Hepatocyte (in vitro differentiated cells): Measurements from ENCODE around the gene ERC2. TPM values are rescaled to one million over a fixed set of nuclear protein-coding genes. Genes with fewer than 3 reads are reported as not detected.
A peak's percentile ranks its signal among the peaks of the same experiment; 100 is the strongest.

ENCODE experiments used
- DNase-seq: peaks from one replicate; pipeline ENCODE4 v3.0.0-alpha.2; 2016; ENCODE audit warnings: low spot score
- H2AFZ ChIP-seq: fragments of 200-600 bp; sonication (generic); 2 replicates; pipeline ENCODE4 v1.6.0; 2016; ENCODE audit warnings: antibody characterized with exemption, mild to moderate bottlenecking
- H3K27ac ChIP-seq: fragments of 200-600 bp; sonication (generic); 2 replicates; pipeline ENCODE4 v1.5.1; 2016; ENCODE audit warnings: mild to moderate bottlenecking
- H3K27me3 ChIP-seq: fragments of 200-600 bp; sonication (generic); 2 replicates; pipeline ENCODE4 v1.6.1; 2016
- H3K36me3 ChIP-seq: fragments of 200-600 bp; sonication (generic); replicated peaks from 2 replicates; pipeline ENCODE4 v1.5.1; 2016; ENCODE audit warnings: low read depth; ENCODE audit not compliant: insufficient read depth
- H3K4me1 ChIP-seq: fragments of 200-600 bp; sonication (generic); 2 replicates; pipeline ENCODE4 v1.5.1; 2016; ENCODE audit warnings: mild to moderate bottlenecking, moderate library complexity; ENCODE audit not compliant: insufficient read depth
- H3K4me2 ChIP-seq: fragments of 200-600 bp; sonication (generic); 2 replicates; pipeline ENCODE4 v1.6.0; 2016
- H3K4me3 ChIP-seq: fragments of 200-600 bp; sonication (generic); 2 replicates; pipeline ENCODE4 v1.5.1; 2016; ENCODE audit warnings: mild to moderate bottlenecking
- H3K79me2 ChIP-seq: fragments of 200-600 bp; sonication (generic); 2 replicates; pipeline ENCODE4 v1.6.0; 2017; ENCODE audit warnings: mild to moderate bottlenecking
- H3K9me2 ChIP-seq: fragments of 200-600 bp; sonication (generic); replicated peaks from 2 replicates; pipeline ENCODE4 v1.6.0; 2017; ENCODE audit warnings: mild to moderate bottlenecking; ENCODE audit not compliant: insufficient read depth
- H3K9me3 ChIP-seq: fragments of 200-600 bp; sonication (generic); 2 replicates; pipeline ENCODE4 v1.5.1; 2016; ENCODE audit warnings: low read depth, mild to moderate bottlenecking
- H4K20me1 ChIP-seq: fragments of 200-600 bp; sonication (generic); 2 replicates; pipeline ENCODE4 v1.6.0; 2016; ENCODE audit warnings: mild to moderate bottlenecking; ENCODE audit not compliant: insufficient read depth, poor library complexity, severe bottlenecking
- EZH2 ChIP-seq: fragments of 200-600 bp; sonication (generic); IDR thresholded peaks from 2 replicates; pipeline ENCODE4 v1.6.1; 2016; ENCODE audit warnings: antibody characterized with exemption, mild to moderate bottlenecking, borderline replicate concordance
- EZH2phosphoT487 ChIP-seq: fragments of 200-600 bp; sonication (generic); IDR thresholded peaks from one replicate; pipeline ENCODE4 v1.6.1; 2018; ENCODE audit warnings: antibody characterized with exemption, mild to moderate bottlenecking, low read depth, moderate library complexity; ENCODE audit not compliant: unreplicated experiment, severe bottlenecking
- WGBS: methylation state at CpG from one replicate; pipeline ENCODE4 v1.1.6; 2016; ENCODE audit warnings: low lambda C conversion rate; ENCODE audit errors: missing lambda C conversion rate; 5-methylcytosine and 5-hydroxymethylcytosine counted together
- polyA plus RNA-seq: library from polyadenylated mRNA; unstranded; fragments of >200 nt; fragmentation: Nextera tagmentation; extraction: Ambion mirVana; gene quantifications from 2 replicates; pipeline ENCODE4 v1.2.1, GENCODE V29; 2016
- total RNA-seq: library from RNA; depleted of rRNA; stranded (reverse); fragments of >200 nt; gene quantifications from 2 replicates; pipeline ENCODE4 v1.2.3, GENCODE V29; 2014
- TF ChIP-seq, protein P1 (sequence below): fragments of 200-600 bp; sonication (generic); IDR thresholded peaks from 2 replicates; pipeline ENCODE4 v1.5.1; 2016; ENCODE audit warnings: antibody characterized with exemption, mild to moderate bottlenecking; ENCODE audit not compliant: poor library complexity

ERC2 gene
- total and polyA plus RNA-seq, 2 experiments from 2014 or later, result 1.2 to 5.3 TPM

DNA sequence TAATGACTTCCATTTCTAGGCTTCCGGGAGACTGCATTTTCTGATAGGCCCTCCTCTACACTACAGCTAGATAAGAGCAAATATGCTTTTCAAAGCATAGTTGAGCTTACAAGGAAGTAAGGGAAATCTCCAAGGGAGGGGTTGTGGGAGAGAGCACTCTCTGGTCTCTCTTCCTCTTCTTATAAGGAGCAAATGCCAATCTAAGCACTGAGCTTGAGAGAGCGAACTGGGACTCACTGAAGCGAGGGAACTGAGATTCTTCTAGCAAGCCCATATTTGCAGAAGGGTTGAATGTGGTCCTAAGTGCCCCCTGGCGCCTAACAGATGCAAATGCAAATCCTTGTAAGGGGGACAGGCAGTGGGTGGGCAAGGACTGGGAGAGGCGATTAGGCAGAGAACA, 164.8 kb downstream of the ERC2 start:
- Histone ChIP-seq H3K9me2 (no peaks in the 10 kb centered on the region), H2AFZ (no peak overlapping the region), H3K9me3 (no peaks in the 10 kb centered on the region), H3K27ac (no peak overlapping the region), H3K79me2 (no peaks in the 10 kb centered on the region), H3K4me2 (no peak overlapping the region), H3K4me3 (no peak overlapping the region), H3K36me3 (no peaks in the 10 kb centered on the region), H3K4me1 (no peaks in the 10 kb centered on the region), H4K20me1 (no peaks in the 10 kb centered on the region), H3K27me3 (no peaks in the 10 kb centered on the region)
- DNase-seq, result peak; percentile 67
- 33% methylated on average over 5 of the region's 5 CpGs for WGBS
- TF ChIP-seq EZH2 (no peak), EZH2phosphoT487 (no peak)
- TF ChIP-seq, protein P1, sequence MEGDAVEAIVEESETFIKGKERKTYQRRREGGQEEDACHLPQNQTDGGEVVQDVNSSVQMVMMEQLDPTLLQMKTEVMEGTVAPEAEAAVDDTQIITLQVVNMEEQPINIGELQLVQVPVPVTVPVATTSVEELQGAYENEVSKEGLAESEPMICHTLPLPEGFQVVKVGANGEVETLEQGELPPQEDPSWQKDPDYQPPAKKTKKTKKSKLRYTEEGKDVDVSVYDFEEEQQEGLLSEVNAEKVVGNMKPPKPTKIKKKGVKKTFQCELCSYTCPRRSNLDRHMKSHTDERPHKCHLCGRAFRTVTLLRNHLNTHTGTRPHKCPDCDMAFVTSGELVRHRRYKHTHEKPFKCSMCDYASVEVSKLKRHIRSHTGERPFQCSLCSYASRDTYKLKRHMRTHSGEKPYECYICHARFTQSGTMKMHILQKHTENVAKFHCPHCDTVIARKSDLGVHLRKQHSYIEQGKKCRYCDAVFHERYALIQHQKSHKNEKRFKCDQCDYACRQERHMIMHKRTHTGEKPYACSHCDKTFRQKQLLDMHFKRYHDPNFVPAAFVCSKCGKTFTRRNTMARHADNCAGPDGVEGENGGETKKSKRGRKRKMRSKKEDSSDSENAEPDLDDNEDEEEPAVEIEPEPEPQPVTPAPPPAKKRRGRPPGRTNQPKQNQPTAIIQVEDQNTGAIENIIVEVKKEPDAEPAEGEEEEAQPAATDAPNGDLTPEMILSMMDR, result peak; percentile 61

DNA sequence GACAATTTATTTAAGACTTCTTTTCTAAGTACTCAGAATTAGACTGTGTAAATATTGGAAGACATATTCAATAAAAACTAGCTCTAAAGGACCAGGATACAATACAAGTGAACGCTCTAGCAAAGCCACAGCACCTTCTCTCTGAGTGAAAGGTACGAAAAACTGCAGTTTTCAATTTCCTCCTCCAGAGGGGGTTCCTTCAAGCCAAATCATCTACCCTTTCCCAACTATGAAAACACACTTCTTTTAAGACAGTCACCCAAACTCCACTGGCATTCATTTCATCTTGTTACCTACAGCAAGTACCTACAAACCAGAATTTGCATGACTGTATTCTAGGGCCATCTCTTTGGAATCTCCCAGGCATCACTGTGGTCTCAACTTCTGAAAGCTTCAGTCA, 165.8 kb downstream of the ERC2 start:
- Histone ChIP-seq H3K27me3 (no peaks in the 10 kb centered on the region), H3K79me2 (no peaks in the 10 kb centered on the region), H3K9me2 (no peaks in the 10 kb centered on the region), H4K20me1 (no peaks in the 10 kb centered on the region), H2AFZ (no peak overlapping the region), H3K9me3 (no peaks in the 10 kb centered on the region), H3K36me3 (no peaks in the 10 kb centered on the region), H3K4me1 (no peaks in the 10 kb centered on the region), H3K4me2 (no peak overlapping the region), H3K4me3 (no peak overlapping the region), H3K27ac (no peak overlapping the region)
- TF ChIP-seq, protein P1, result peak; percentile 14
- no peak for TF ChIP-seq EZH2phosphoT487
- whole genome bisulfite sequencing, result 82% methylated on average over 2 of the region's 2 CpGs
- no peak for DNase-seq

DNA sequence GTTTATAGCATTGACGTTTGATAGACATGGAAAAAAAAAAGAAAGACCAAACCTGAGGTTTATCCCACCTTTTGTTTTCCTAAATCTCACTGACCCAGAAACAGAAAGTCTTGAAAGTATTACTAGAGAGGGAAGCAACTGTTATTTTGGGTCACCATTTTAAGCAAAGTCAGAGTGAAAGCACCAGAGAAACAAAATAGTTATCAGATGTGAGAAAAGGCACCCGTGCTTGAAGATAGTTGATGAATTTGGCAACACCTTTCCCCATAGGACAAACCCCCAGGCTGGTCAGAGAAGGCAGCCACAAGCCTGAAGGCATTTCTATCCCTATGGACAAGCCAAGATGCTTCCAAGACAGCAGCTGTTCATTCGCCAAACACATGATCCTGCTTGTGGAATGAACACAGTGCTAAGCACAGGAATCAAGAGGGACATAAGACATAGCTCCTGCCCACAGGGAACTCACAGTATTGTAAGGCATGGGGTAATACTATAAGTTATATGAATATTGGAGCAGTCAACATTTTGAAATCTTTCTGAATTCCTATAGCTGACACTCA, 170.9 kb downstream of the ERC2 start:
- Histone ChIP-seq H3K36me3 (no peaks in the 10 kb centered on the region), H3K4me1 (no peaks in the 10 kb centered on the region), H3K27ac (no peak overlapping the region), H3K27me3 (no peaks in the 10 kb centered on the region), H3K4me2 (no peak overlapping the region), H3K4me3 (no peak overlapping the region), H2AFZ (no peak overlapping the region), H3K9me3 (no peaks in the 10 kb centered on the region), H4K20me1 (no peaks in the 10 kb centered on the region), H3K79me2 (no peaks in the 10 kb centered on the region), H3K9me2 (no peaks in the 10 kb centered on the region)
- 80% methylated on average over 3 of the region's 3 CpGs for WGBS
- DNase-seq, result no peak
- TF ChIP-seq, protein P1, result no peak
- TF ChIP-seq EZH2 (no peak), EZH2phosphoT487 (no peak)

DNA sequence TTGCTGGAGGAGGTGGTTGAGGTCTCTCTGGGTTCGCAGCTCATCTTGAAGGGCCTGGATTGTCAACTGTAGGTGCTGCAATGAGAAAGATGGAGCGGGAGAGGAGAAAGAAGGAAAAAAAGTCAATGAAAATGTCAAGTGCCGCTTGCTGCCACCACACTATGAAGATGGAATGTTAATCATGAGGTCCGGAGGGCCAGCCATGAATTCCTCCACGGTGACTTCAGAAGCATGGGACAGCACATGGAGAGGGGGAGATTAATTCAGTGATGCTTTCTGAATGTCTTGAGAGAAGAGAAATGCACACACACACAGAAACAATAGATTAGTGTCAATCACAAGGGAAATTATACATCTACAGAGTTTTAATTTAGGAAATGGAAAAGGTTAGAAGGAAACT, 171.9 kb downstream of the ERC2 start:
- no peaks in the 10 kb centered on the region for H4K20me1 ChIP-seq
- H3K4me2 ChIP-seq, result no peak overlapping the region
- H3K27me3 ChIP-seq, result no peaks in the 10 kb centered on the region
- no peaks in the 10 kb centered on the region for H3K4me1 ChIP-seq
- TF ChIP-seq EZH2phosphoT487 (no peak), EZH2 (no peak)
- TF ChIP-seq, protein P1, result no peak
- no peaks in the 10 kb centered on the region for H3K79me2 ChIP-seq
- 76% methylated on average over 5 of the region's 5 CpGs for WGBS
- no peaks in the 10 kb centered on the region for H3K36me3 ChIP-seq
- no peaks in the 10 kb centered on the region for H3K9me2 ChIP-seq
- H2AFZ ChIP-seq, result no peak overlapping the region
- H3K4me3 ChIP-seq, result no peak overlapping the region
- no peak for DNase-seq
- no peak overlapping the region for H3K27ac ChIP-seq
- no peaks in the 10 kb centered on the region for H3K9me3 ChIP-seq
